ENCODE data around the gene NFIA. TPM values are rescaled to one million over a fixed set of nuclear protein-coding genes. Genes with fewer than 3 reads are reported as not detected.
A peak's percentile ranks its signal among the peaks of the same experiment; 100 is the strongest.

Gene NFIA
- total and polyA plus RNA-seq, 2 of the 13 experiments (the other 11 are each of a cell fraction or from before 2014, with no cell fraction given): 14.7 to 28.5 TPM

- TF ChIP-seq, protein P1, sequence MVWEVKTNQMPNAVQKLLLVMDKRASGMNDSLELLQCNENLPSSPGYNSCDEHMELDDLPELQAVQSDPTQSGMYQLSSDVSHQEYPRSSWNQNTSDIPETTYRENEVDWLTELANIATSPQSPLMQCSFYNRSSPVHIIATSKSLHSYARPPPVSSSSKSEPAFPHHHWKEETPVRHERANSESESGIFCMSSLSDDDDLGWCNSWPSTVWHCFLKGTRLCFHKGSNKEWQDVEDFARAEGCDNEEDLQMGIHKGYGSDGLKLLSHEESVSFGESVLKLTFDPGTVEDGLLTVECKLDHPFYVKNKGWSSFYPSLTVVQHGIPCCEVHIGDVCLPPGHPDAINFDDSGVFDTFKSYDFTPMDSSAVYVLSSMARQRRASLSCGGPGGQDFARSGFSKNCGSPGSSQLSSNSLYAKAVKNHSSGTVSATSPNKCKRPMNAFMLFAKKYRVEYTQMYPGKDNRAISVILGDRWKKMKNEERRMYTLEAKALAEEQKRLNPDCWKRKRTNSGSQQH (CRISPR knock-in tag; IDR thresholded peaks at IDR 0.05; ENCODE audit: low read depth): no peak
- TF ChIP-seq, protein P2, sequence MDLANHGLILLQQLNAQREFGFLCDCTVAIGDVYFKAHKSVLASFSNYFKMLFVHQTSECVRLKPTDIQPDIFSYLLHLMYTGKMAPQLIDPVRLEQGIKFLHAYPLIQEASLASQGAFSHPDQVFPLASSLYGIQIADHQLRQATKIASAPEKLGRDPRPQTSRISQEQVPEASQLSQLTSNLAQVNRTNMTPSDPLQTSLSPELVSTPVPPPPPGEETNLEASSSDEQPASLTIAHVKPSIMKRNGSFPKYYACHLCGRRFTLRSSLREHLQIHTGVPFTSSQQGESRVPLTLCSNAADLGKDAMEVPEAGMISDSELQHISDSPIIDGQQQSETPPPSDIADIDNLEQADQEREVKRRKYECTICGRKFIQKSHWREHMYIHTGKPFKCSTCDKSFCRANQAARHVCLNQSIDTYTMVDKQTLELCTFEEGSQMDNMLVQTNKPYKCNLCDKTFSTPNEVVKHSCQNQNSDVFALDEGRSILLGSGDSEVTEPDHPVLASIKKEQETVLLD (CRISPR knock-in tag; IDR thresholded peaks at IDR 0.05; ENCODE audit: low read depth): no peak
- no peak for TF ChIP-seq MED8 (CRISPR knock-in tag; IDR thresholded peaks at IDR 0.05; ENCODE audit: insufficient replicate concordance)
- TF ChIP-seq TBX2 (CRISPR knock-in tag; IDR thresholded peaks at IDR 0.05; ENCODE audit: borderline replicate concordance): peak; percentile 90
- TF ChIP-seq, protein P3, sequence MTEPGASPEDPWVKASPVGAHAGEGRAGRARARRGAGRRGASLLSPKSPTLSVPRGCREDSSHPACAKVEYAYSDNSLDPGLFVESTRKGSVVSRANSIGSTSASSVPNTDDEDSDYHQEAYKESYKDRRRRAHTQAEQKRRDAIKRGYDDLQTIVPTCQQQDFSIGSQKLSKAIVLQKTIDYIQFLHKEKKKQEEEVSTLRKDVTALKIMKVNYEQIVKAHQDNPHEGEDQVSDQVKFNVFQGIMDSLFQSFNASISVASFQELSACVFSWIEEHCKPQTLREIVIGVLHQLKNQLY (CRISPR knock-in tag; IDR thresholded peaks at IDR 0.05): no peak
- TF ChIP-seq ZNF24 (IDR thresholded peaks at IDR 0.05): no peak
- TF ChIP-seq TAF1 (CRISPR knock-in tag; IDR thresholded peaks at IDR 0.05): peak; percentile 33; the same call in 1 of the 2 replicates
- TF ChIP-seq ZNF205 (CRISPR knock-in tag; IDR thresholded peaks at IDR 0.05): 0 out of 2 replicates have a peak, but pooled peaks have one; percentile 24
- no peak for TF ChIP-seq ZNF138 (CRISPR knock-in tag; IDR thresholded peaks at IDR 0.05; ENCODE audit: low read depth)
- TF ChIP-seq HNRNPLL (IDR thresholded peaks at IDR 0.05; ENCODE audit: low read depth, low read length, poor library complexity, severe bottlenecking): no peak
- TF ChIP-seq, protein P4, sequence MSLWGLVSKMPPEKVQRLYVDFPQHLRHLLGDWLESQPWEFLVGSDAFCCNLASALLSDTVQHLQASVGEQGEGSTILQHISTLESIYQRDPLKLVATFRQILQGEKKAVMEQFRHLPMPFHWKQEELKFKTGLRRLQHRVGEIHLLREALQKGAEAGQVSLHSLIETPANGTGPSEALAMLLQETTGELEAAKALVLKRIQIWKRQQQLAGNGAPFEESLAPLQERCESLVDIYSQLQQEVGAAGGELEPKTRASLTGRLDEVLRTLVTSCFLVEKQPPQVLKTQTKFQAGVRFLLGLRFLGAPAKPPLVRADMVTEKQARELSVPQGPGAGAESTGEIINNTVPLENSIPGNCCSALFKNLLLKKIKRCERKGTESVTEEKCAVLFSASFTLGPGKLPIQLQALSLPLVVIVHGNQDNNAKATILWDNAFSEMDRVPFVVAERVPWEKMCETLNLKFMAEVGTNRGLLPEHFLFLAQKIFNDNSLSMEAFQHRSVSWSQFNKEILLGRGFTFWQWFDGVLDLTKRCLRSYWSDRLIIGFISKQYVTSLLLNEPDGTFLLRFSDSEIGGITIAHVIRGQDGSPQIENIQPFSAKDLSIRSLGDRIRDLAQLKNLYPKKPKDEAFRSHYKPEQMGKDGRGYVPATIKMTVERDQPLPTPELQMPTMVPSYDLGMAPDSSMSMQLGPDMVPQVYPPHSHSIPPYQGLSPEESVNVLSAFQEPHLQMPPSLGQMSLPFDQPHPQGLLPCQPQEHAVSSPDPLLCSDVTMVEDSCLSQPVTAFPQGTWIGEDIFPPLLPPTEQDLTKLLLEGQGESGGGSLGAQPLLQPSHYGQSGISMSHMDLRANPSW (CRISPR knock-in tag; IDR thresholded peaks at IDR 0.05; ENCODE audit: borderline replicate concordance): no peak
- TF ChIP-seq ISX (CRISPR knock-in tag; conservative IDR thresholded peaks at IDR 0.05): no peak
- TF ChIP-seq SP5 (CRISPR knock-in tag; IDR thresholded peaks at IDR 0.05; ENCODE audit: borderline replicate concordance, low read depth): no peak
- no peak for TF ChIP-seq ZSCAN9 (CRISPR knock-in tag; IDR thresholded peaks at IDR 0.05; ENCODE audit: borderline replicate concordance)
- no peak for TF ChIP-seq TCF7 (IDR thresholded peaks at IDR 0.05; ENCODE audit: low read depth)
- TF ChIP-seq SMAD3 (CRISPR knock-in tag; IDR thresholded peaks at IDR 0.05): peak; percentile 65; the same call in 1 of the 2 replicates
- 0 out of 2 replicates have a peak, but pooled peaks have one; percentile 18 for TF ChIP-seq NFE2L2 (IDR thresholded peaks at IDR 0.05; ENCODE audit: low read length)
- TF ChIP-seq GTF2F1 (IDR thresholded peaks at IDR 0.05; ENCODE audit: low read length): no peak
- TF ChIP-seq POLR2AphosphoS5 (IDR thresholded peaks at IDR 0.05; ENCODE audit: low read depth, low read length): no peak
- TF ChIP-seq MIER2 (CRISPR knock-in tag; IDR thresholded peaks at IDR 0.05): no peak
- TF ChIP-seq MTF1 (CRISPR knock-in tag; IDR thresholded peaks at IDR 0.05): no peak
- no peak for TF ChIP-seq THAP9 (CRISPR knock-in tag; IDR thresholded peaks at IDR 0.05; ENCODE audit: borderline replicate concordance)
These were observed 255.9 kb downstream of the NFIA start (continued) for GRCh38 chr1:61337981-61338848.
